Measurements from ENCODE around the gene DGKH. TPM values are rescaled to one million over a fixed set of nuclear protein-coding genes. Genes with fewer than 3 reads are reported as not detected.

Gene DGKH
- total RNA-seq, 1 experiment from 2014 or later = 9.2 TPM

DNA sequence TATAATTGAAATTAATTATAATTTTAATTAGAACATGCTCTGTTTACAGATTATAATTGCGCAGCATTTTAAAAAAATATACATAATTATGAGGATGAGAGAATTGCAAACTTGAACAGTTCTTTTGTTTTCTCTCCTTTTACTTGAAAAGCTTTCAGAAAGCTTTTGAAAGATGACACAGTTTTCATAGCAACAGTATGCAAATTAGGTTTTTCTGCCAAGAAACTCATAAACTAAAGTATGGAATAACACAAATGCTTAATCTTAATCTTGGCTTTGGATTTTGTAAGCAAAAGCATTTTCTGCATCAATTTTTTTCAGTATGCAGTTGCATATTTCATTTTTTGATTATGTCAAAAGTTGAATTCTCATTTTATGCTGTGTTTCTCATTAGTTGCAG is 190.7 kb downstream of the DGKH start:
- no peak for ATAC-seq
- intact Hi-C loops (cut with micrococcal nuclease) = no loop called here

GRCh38 chr13:42239644-42240043 is 191.2 kb downstream of the DGKH start:
- DNase-seq (ENCODE audit: low read depth, low spot score) = no peak
- no peak for ATAC-seq
- Histone ChIP-seq H3K79me2 (ENCODE audit: insufficient read depth, low read length) (no peaks in the 10 kb centered on the region), H3K4me1 (ENCODE audit: control insufficient read depth in 1 of 2, insufficient read depth in 2 of 2, low read length in 2 of 2) (no peaks in the 10 kb centered on the region), H3K9me2 (ENCODE audit: insufficient read depth) (no peaks in the 10 kb centered on the region), H3K9me3 (ENCODE audit: control insufficient read depth in 1 of 2, insufficient read depth in 1 of 2, low read depth in 1 of 2, low read length in 2 of 2) (no peaks in the 10 kb centered on the region), H3K9ac (ENCODE audit: low read length) (no peak overlapping the region), H2AFZ (ENCODE audit: low read depth, low read length, poor library complexity, severe bottlenecking) (no peak overlapping the region), H3K4me2 (ENCODE audit: low read length) (no peak overlapping the region), H3K36me3 (ENCODE audit: control insufficient read depth in 1 of 2, insufficient read depth in 2 of 2, low read length in 2 of 2) (no peaks in the 10 kb centered on the region), H3K4me3 (replicated peaks in 1 of 2; ENCODE audit: low read depth in 1 of 2, low read length in 2 of 2) (no peak overlapping the region), H3K27me3 (ENCODE audit: insufficient read depth, low read length) (no peaks in the 10 kb centered on the region), H4K20me1 (ENCODE audit: insufficient read depth) (no peaks in the 10 kb centered on the region), H3K27ac (ENCODE audit: low read depth, low read length) (no peak overlapping the region)
- TF ChIP-seq EZH2phosphoT487 (IDR thresholded peaks at IDR 0.05; ENCODE audit: borderline replicate concordance) = no peak
- no peak for TF ChIP-seq EGR1 (IDR thresholded peaks at IDR 0.05; ENCODE audit: low read depth)
- TF ChIP-seq POLR2A (IDR thresholded peaks at IDR 0.05; ENCODE audit: borderline replicate concordance, extremely low read depth, insufficient read depth, insufficient read length) = no peak
- TF ChIP-seq POLR2AphosphoS5 (IDR thresholded peaks at IDR 0.05; ENCODE audit: low read depth, low read length) = no peak
- no peak for TF ChIP-seq FOSL1 (IDR thresholded peaks at IDR 0.05; ENCODE audit: low read depth)
- TF ChIP-seq, protein P1, sequence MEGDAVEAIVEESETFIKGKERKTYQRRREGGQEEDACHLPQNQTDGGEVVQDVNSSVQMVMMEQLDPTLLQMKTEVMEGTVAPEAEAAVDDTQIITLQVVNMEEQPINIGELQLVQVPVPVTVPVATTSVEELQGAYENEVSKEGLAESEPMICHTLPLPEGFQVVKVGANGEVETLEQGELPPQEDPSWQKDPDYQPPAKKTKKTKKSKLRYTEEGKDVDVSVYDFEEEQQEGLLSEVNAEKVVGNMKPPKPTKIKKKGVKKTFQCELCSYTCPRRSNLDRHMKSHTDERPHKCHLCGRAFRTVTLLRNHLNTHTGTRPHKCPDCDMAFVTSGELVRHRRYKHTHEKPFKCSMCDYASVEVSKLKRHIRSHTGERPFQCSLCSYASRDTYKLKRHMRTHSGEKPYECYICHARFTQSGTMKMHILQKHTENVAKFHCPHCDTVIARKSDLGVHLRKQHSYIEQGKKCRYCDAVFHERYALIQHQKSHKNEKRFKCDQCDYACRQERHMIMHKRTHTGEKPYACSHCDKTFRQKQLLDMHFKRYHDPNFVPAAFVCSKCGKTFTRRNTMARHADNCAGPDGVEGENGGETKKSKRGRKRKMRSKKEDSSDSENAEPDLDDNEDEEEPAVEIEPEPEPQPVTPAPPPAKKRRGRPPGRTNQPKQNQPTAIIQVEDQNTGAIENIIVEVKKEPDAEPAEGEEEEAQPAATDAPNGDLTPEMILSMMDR (IDR thresholded peaks at IDR 0.05 in 2 of 3, conservative IDR thresholded peaks at IDR 0.05 in 1 of 3; ENCODE audit: borderline replicate concordance in 1 of 3, insufficient read depth in 1 of 3, low read depth in 2 of 3, low read length in 2 of 3) = no peak
- no peak for TF ChIP-seq CBX3 (IDR thresholded peaks at IDR 0.05; ENCODE audit: low read depth)
- no peak for TF ChIP-seq RAD21 (IDR thresholded peaks at IDR 0.05; ENCODE audit: low read depth)
- no peak for TF ChIP-seq MAX (IDR thresholded peaks at IDR 0.05)
- no TSS peak for BruUV-seq (replicated peaks)
- ChIA-PET RAD21 (ENCODE audit: low non-redundant PET in 1 of 2, low total read pairs in 2 of 2, uncharacterized antibody in 2 of 2, unreplicated experiment in 2 of 2) (no interaction called here), CTCF (no interaction called here), POLR2A (no interaction called here)
- intact Hi-C loops (cut with micrococcal nuclease) = no loop called here

More for the DNA sequence above, 190.7 kb downstream of the DGKH start:
- H4K20me1 ChIP-seq (ENCODE audit: insufficient read depth) = no peaks in the 10 kb centered on the region
- ChIA-PET RAD21 (ENCODE audit: low non-redundant PET in 1 of 2, low total read pairs in 2 of 2, uncharacterized antibody in 2 of 2, unreplicated experiment in 2 of 2) (no interaction called here), CTCF (no interaction called here), POLR2A (no interaction called here)
- no peak overlapping the region for H3K4me2 ChIP-seq (ENCODE audit: low read length)
- TF ChIP-seq EZH2 (IDR thresholded peaks at IDR 0.05) (no peak), SIN3A (IDR thresholded peaks at IDR 0.05; ENCODE audit: low read depth) (no peak), MAX (IDR thresholded peaks at IDR 0.05) (no peak), CBX3 (IDR thresholded peaks at IDR 0.05; ENCODE audit: low read depth) (no peak), TCF7L2 (IDR thresholded peaks at IDR 0.05; ENCODE audit: borderline replicate concordance, extremely low read depth, insufficient read depth, insufficient read length) (no peak), FOSL1 (IDR thresholded peaks at IDR 0.05; ENCODE audit: low read depth) (no peak), JUND (IDR thresholded peaks at IDR 0.05) (no peak), RAD21 (IDR thresholded peaks at IDR 0.05; ENCODE audit: low read depth) (no peak), YY1 (IDR thresholded peaks at IDR 0.05; ENCODE audit: extremely low read depth, insufficient replicate concordance, low read depth, low read length) (no peak), ZFX (IDR thresholded peaks at IDR 0.05) (no peak), SP1 (IDR thresholded peaks at IDR 0.05; ENCODE audit: low read depth) (no peak)
- TF ChIP-seq, protein P2, sequence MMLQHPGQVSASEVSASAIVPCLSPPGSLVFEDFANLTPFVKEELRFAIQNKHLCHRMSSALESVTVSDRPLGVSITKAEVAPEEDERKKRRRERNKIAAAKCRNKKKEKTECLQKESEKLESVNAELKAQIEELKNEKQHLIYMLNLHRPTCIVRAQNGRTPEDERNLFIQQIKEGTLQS (IDR thresholded peaks at IDR 0.05) = no peak
- no peak overlapping the region for H3K27ac ChIP-seq (ENCODE audit: low read depth, low read length)
- no peaks in the 10 kb centered on the region for H3K9me2 ChIP-seq (ENCODE audit: insufficient read depth)
- no peak overlapping the region for H2AFZ ChIP-seq (ENCODE audit: low read depth, low read length, poor library complexity, severe bottlenecking)
- no peaks in the 10 kb centered on the region for H3K36me3 ChIP-seq (ENCODE audit: control insufficient read depth in 1 of 2, insufficient read depth in 2 of 2, low read length in 2 of 2)
- no TSS peak for BruUV-seq (replicated peaks)
- H3K9ac ChIP-seq (ENCODE audit: low read length) = no peak overlapping the region
- no peak overlapping the region for H3K4me3 ChIP-seq (replicated peaks in 1 of 2; ENCODE audit: low read depth in 1 of 2, low read length in 2 of 2)
- no peaks in the 10 kb centered on the region for H3K79me2 ChIP-seq (ENCODE audit: insufficient read depth, low read length)
- H3K4me1 ChIP-seq (ENCODE audit: control insufficient read depth in 1 of 2, insufficient read depth in 2 of 2, low read length in 2 of 2) = no peaks in the 10 kb centered on the region
- H3K27me3 ChIP-seq (ENCODE audit: insufficient read depth, low read length) = no peaks in the 10 kb centered on the region
- no peak for DNase-seq (ENCODE audit: low read depth, low spot score)
- no peaks in the 10 kb centered on the region for H3K9me3 ChIP-seq (ENCODE audit: control insufficient read depth in 1 of 2, insufficient read depth in 1 of 2, low read depth in 1 of 2, low read length in 2 of 2)

All from HCT116 (cell line).